Pancreas (tissue), 10 donors: ENCODE measurements around the gene CAPN11. TPM values are rescaled to one million over a fixed set of nuclear protein-coding genes. Genes with fewer than 3 reads are reported as not detected.

Source experiments
- ATAC-seq, 4 donors: fragments of 200-7000 bp; cut with Tn5 transposase; one replicate each; pipeline versions ENCODE4 v1.8.0 to v1.9.1; 2020; ENCODE audit warnings: mild to moderate bottlenecking in 4 of 4, moderate library complexity in 4 of 4
- DNase-seq, 6 donors: peaks; one replicate each; pipeline ENCODE4 v3.0.0-alpha.2; 2020
- FAIRE-seq: peaks from 2 replicates; lab custom pipeline; 2012; peaks lifted over from hg19 to GRCh38; lab: Jason Lieb, UNC
- H3K27ac ChIP-seq, 4 donors: fragments of 200-600 bp; sonication (generic); 1 replicate in 3 of 4; 2 replicates in 1 of 4; pipeline versions ENCODE4 v1.5.0 to v1.8.0; 2020
- H3K27me3 ChIP-seq, 4 donors: fragments of 200-600 bp; one replicate each; pipeline ENCODE4 v1.8.0; 2021
- H3K36me3 ChIP-seq, 3 donors: fragments of 200-600 bp; sonication (generic) in 1 of 3; one replicate each; pipeline versions ENCODE4 v1.5.0 to v1.8.0; 2020 to 2021
- H3K4me1 ChIP-seq, 3 donors: fragments of 200-600 bp; one replicate each; pipeline ENCODE4 v1.8.0; 2021
- H3K4me3 ChIP-seq, 4 donors: fragments of 200-600 bp; sonication (generic) in 2 of 4; one replicate each; pipeline versions ENCODE4 v1.5.0 to v1.8.0; 2020 to 2021
- H3K9me3 ChIP-seq, 4 donors: fragments of 200-600 bp; one replicate each; pipeline ENCODE4 v1.8.0; 2021
- WGBS, 2 donors: extraction: QIAGEN DNeasy Blood & Tissue Kit; methylation state at CpG; one replicate each; pipeline ENCODE4 v1.1.7; 2013; 5-methylcytosine and 5-hydroxymethylcytosine counted together
- intact Hi-C, 3 donors: fragments of 100-400 bp; cut with DNase I; formaldehyde crosslinking; loops; one replicate each; pipeline versions ENCODE4 v1.11.1 to v1.14.2; 2022
- polyA plus RNA-seq, 2 donors: library from polyadenylated mRNA; stranded (reverse); fragments of 200-250 nt; gene quantifications; one replicate each; pipeline ENCODE4 v1.2.3, GENCODE V29; 2013
- total RNA-seq, 6 donors: library from RNA; stranded (reverse); fragmentation: NEBNext Ultra II Directional in 4 of 6; extraction: Animal tissue kit (Norgen Biotek cat#: 25700) in 4 of 6; gene quantifications; one replicate each; pipeline versions ENCODE4 v1.2.1 to v1.2.4, GENCODE V29; 2021 to 2023
- TF ChIP-seq, protein P1 (sequence below), 4 donors: fragments of 200-600 bp; sonication (generic) in 3 of 4; IDR thresholded peaks; one replicate each; pipeline versions ENCODE4 v1.5.0 to v1.8.0; 2021; ENCODE audit warnings: antibody characterized with exemption in 4 of 4
- donor health status: healthy with polysubstance abuse.
- donor health status: DM: no; HTN: no; CAD: no; lungs with moderate emphysema.
- donor health status: DM: no; HTN: no; CAD: no.
- donor health status: control.
- donor health status: control.
- donor health status: Bipolar disorder and iron deficiency.
- donor health status: DM: yes; HTN: yes; CAD: no.
- donor health status: DM: no; HTN: no; CAD: no.
- donor health status: DM: no; HTN: no; CAD: no.
- donor health status: DM: yes; HTN: yes; CAD: no.

Gene CAPN11
- total and polyA plus RNA-seq, 8 donors: 0.06 to 0.76 (median 0.19) TPM; not detected in 2

DNA sequence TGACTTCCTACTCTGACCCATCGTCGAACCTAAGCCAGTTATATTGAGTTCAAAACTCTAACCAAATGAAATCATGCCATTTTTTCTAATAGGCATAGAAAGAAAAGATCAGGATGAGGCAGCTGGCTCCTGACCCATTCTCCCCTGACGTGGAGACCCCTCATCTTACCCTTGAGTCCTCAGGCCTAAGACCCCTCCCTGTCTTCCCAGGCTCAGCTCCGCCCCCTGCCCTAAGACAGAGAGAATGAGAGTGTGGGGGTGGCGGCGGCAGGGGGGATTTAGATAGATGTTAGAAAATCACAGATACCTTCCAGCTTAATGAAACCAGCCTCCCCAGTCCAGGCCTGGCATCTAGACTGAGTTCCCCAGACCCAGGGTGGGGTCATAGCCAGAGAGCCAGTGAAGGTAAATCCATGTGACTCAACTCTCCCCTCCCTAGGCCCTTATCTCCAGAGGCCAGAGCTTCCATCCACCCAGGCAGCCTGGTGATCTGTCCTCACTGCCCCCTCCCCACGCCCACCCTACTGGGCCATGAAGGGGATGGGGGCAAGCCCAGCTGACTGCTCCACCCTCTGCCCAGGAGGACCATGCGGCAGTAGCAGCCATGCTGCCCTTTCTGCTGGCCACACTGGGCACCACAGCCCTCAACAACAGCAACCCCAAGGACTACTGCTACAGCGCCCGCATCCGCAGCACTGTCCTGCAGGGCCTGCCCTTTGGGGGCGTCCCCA is 24.5 kb upstream of the CAPN11 start:
- Histone ChIP-seq H3K27me3 (no peaks in the 10 kb centered on the region), H3K4me1 (peaks cover 0 to 3% (median 1%) of the 10 kb centered on the region in 3 donors), H3K4me3 (no peak overlapping the region), H3K9me3 (no peaks in the 10 kb centered on the region), H3K27ac (no peak overlapping the region), H3K36me3 (no peaks in the 10 kb centered on the region)
- FAIRE-seq: no peak
- 89 to 91% methylated on average over 12 of the region's 12 CpGs for WGBS, 2 donors
- intact Hi-C loops: no loop called here
- no peak for DNase-seq
- no peak for ATAC-seq
- TF ChIP-seq, protein P1, sequence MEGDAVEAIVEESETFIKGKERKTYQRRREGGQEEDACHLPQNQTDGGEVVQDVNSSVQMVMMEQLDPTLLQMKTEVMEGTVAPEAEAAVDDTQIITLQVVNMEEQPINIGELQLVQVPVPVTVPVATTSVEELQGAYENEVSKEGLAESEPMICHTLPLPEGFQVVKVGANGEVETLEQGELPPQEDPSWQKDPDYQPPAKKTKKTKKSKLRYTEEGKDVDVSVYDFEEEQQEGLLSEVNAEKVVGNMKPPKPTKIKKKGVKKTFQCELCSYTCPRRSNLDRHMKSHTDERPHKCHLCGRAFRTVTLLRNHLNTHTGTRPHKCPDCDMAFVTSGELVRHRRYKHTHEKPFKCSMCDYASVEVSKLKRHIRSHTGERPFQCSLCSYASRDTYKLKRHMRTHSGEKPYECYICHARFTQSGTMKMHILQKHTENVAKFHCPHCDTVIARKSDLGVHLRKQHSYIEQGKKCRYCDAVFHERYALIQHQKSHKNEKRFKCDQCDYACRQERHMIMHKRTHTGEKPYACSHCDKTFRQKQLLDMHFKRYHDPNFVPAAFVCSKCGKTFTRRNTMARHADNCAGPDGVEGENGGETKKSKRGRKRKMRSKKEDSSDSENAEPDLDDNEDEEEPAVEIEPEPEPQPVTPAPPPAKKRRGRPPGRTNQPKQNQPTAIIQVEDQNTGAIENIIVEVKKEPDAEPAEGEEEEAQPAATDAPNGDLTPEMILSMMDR (IDR thresholded peaks at IDR 0.05): no peak

DNA sequence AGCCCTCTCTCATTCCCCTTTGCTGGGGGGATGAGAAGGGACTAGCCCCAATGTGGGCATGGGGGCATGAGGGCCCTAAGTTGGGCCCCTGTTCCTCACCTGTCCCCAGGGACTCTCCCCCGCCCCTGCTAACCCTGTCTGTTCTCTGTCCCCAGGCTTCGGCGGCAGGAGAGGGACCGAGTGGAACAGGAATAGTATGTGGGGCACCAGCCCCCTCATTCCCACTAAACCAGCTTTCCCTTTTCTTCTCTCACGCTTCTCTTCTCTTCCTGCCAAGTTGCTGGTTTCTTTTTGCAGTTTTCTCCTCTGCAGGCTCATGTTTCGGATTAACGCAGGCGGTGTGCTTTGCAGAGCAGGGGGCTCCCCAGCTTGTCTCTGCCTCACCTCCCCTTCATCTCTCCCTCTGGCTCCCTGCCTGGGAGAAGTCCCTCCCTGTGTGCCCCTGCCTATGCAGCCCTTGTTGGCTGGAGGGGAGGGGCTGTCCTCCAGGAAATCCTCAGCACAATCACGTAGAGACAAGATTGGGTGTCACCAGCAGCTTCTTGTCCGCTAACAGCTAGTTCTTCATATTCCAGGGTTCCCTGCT is 23.4 kb upstream of the CAPN11 start:
- Histone ChIP-seq H3K4me1 (no peaks in the 10 kb centered on the region), H3K4me3 (no peak overlapping the region), H3K9me3 (no peaks in the 10 kb centered on the region), H3K27ac (no peak overlapping the region), H3K36me3 (no peaks in the 10 kb centered on the region), H3K27me3 (no peaks in the 10 kb centered on the region)
- ATAC-seq (no peak), DNase-seq (no peak), FAIRE-seq (no peak)
- intact Hi-C loops: loop anchor here in 1 of 3 donors (5.0 kb wide), 1 partner anchor 33 kb away; no protein-coding TSS in a partner anchor
- 90 to 94% methylated on average over 10 of the region's 10 CpGs for WGBS, 2 donors
- TF ChIP-seq, protein P1 (IDR thresholded peaks at IDR 0.05): no peak

DNA sequence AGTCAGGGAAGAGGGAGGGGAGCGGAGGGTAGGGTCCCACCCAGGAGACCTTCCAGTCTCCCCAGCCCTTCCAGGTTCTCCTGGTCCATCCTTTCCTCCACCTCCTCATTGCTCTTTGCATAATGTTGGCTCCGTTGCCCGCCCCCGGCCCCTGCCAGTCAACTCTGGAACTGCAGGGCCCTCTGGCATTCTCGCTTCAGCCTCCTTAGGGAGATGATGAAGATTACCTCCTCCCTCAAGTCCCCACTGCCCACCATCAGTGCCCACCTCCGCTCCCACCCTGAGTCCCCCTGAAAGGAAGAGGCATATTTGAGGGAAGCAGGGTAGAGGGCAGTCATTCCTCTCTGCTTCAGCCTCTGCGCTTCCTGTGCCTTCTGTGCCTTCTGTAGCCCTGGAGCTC is 22.7 kb upstream of the CAPN11 start:
- no peak for ATAC-seq

DNA sequence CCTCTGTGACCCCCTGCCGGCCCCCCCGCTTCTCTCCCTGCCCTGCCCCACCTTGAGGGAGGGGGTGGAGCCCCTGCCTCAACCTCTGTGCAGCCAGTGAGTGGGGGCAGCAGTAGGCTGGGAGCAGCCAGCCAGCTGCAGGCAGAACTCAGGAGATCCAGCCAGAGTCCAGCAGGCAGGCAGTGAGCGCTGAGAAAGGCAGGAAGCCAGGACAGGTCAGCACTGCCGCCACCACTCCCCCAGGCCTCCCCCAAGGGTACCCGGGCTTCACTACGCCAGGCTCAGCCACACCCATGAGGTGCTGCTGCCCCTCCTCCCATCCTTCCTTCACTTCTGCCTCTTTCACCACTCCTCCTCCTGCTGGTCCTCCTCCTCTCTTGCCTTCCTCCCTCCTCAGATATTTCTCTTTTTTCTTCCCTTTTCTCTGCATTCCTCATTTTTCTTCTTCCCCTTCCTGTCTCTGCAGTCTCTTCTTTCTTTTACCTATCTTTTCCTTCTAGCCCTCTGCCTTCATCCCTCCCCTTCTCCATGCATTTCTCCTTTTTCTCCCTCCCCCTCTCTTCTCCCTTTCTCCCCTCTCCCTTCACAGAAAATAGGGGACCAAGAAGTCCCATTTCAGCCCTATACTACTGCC is 19.8 kb upstream of the CAPN11 start:
- DNase-seq (no peak), ATAC-seq (no peak), FAIRE-seq (no peak)
- Histone ChIP-seq H3K4me1 (no peaks in the 10 kb centered on the region), H3K27me3 (no peaks in the 10 kb centered on the region), H3K27ac (no peak overlapping the region), H3K9me3 (no peaks in the 10 kb centered on the region), H3K4me3 (no peak overlapping the region), H3K36me3 (peaks cover 0 to 5% (median 0%) of the 10 kb centered on the region in 3 donors)
- intact Hi-C loops: loop anchor here in 1 of 3 donors (5.0 kb wide), 1 partner anchor 37 kb away; no protein-coding TSS in a partner anchor
- TF ChIP-seq, protein P1 (IDR thresholded peaks at IDR 0.05): no peak
- WGBS, 2 donors: 61 to 98% methylated on average over 4 to 6 of the region's 6 CpGs

More for the DNA sequence above, 22.7 kb upstream of the CAPN11 start:
- H3K4me1 ChIP-seq: no peaks in the 10 kb centered on the region
- intact Hi-C loops: loop anchor here in 1 of 3 donors (5.0 kb wide), 1 partner anchor 34 kb away; no protein-coding TSS in a partner anchor
- H3K27ac ChIP-seq: no peak overlapping the region
- no peaks in the 10 kb centered on the region for H3K27me3 ChIP-seq
- 90 to 97% methylated on average over 7 of the region's 7 CpGs for WGBS, 2 donors
- DNase-seq (no peak), FAIRE-seq (no peak)
- H3K4me3 ChIP-seq: no peak overlapping the region
- TF ChIP-seq, protein P1 (IDR thresholded peaks at IDR 0.05): no peak
- H3K36me3 ChIP-seq: peaks cover 0 to 2% (median 0%) of the 10 kb centered on the region in 3 donors
- no peaks in the 10 kb centered on the region for H3K9me3 ChIP-seq
